CD1c-positive myeloid dendritic cell (primary cell): ENCODE data around the gene CCDC74B.
A peak's percentile ranks its signal among the peaks of the same experiment; 100 is the strongest.
"Not testable (repeated sequence)": the region's sequence is repeated elsewhere in the genome, so short reads cannot be mapped to it uniquely, and the experiment has no call there.

Experiments used
- DNase-seq: peaks from one replicate; pipeline ENCODE4 v3.0.0-alpha.2; 2016; ENCODE audit errors: extremely low spot score

CCDC74B gene

GRCh38 chr2:130166611-130167010, 21.7 kb upstream of the CCDC74B start:
- not testable (repeated sequence) for DNase-seq

- no peak for DNase-seq
Observed at GRCh38 chr2:130165293-130166016, 20.5 kb upstream of the CCDC74B start.

GRCh38 chr2:130162968-130163367, 18.1 kb upstream of the CCDC74B start:
- no peak for DNase-seq

DNA sequence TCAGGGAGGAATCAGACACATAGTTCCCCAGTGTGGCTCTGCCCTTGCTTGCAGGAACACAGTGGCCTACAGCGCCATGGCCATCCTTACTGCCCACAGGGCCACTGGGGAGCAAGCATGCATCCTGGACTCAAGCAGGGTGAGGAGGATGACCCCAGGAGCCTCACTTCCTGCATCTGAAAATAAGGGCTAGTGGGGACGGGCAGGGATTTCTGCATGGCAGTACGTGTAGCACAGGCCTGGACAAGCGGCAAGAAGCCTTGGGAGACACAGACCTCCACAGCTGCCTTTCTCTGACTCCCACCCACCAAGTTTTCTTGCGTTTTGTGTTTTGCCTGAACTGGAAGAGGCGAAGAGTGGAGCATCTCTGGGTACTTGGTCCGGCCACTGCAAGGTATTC, 17.6 kb upstream of the CCDC74B start:
- DNase-seq: not testable (repeated sequence)

DNA sequence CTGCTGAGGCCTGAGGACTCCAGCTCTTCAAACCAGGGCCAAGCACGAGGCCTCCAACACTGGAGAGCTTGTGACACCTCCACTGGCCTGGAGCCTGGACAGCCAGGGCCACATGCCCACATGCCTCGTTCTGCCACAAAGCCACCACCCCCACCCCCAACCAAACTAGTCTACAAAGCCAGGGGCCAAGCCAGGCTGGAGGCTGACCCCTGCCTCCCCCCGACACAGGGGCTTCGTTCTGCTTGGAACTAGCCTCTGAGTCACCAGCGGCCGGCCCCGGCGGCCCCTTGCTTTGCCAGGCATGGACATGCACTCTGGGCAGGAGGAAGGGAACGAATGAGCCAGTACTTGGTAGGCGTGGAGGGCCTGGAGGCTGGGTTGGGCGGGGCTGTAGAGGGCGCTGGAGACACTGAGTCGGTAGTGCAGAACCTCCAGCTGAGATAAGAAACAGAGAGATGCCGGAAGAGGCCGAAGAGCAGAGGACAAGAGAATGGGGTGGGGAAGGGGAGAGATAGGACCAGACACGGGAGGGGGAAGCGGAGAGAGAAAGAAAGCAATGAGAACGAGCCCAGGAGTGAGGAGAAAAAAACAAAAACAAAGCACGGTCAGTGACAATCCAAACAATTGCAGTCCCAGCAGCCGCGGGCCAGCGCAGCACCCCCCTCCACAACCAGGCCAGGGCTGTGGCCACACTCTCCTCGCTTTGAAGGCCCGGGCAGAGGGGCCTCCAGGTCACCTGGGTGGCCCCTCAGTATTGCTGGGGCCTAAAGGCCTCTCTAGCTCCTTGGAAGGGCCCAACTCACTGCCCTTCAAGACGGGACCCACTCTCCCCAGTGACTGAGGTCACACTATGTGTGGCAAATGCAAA, 16.2 kb upstream of the CCDC74B start:
- DNase-seq: not testable (repeated sequence)

- DNase-seq: no peak
Observed at GRCh38 chr2:130160131-130160530, 15.2 kb upstream of the CCDC74B start.

DNA sequence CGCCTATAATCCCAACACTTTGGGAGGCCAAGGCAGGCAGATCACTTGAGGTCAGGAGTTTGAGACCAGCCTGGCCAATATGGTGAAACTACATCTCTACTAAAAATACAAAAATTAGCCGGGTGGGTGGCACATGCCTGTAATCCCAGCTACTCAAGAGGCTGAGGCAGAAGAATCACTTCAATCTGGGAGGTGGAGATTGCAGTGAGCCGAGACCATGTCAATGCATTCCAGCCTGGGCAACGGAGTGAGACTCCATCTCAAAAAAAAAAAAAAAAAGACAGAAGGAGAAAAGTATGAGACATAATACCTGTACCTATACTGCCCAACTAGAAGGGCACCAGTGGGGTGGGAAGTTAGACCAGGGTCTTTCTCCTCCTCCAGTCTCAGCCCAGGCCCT, 14.5 kb upstream of the CCDC74B start:
- not testable (repeated sequence) for DNase-seq

- no peak for DNase-seq
Observed at GRCh38 chr2:130158631-130159030, 13.7 kb upstream of the CCDC74B start.

GRCh38 chr2:130157825-130158514, 13.1 kb upstream of the CCDC74B start:
- peak; percentile 58 for DNase-seq

- not testable (repeated sequence) for DNase-seq
Observed at GRCh38 chr2:130157354-130157753, 12.4 kb upstream of the CCDC74B start.

DNA sequence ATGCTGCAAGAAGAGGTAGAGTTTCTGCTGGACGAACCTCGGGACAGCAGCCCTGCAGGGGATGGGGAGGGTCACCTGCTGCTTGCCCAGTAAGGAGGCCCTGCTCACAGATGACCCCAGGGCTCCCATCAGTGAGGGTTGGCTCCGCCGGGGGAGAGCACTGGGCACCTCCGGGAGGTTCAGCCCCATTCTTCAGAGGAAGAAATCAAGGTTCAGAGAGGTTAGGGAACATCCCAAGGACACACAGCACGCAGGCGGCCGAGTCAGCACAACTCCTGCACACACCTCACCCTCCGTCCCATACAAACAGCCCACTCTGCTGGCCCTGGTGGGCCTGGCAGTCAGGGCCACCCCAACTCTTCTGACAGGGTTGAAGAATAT, 11.7 kb upstream of the CCDC74B start:
- no peak for DNase-seq

GRCh38 chr2:130155956-130156623, 11.2 kb upstream of the CCDC74B start:
- DNase-seq: not testable (repeated sequence)

DNA sequence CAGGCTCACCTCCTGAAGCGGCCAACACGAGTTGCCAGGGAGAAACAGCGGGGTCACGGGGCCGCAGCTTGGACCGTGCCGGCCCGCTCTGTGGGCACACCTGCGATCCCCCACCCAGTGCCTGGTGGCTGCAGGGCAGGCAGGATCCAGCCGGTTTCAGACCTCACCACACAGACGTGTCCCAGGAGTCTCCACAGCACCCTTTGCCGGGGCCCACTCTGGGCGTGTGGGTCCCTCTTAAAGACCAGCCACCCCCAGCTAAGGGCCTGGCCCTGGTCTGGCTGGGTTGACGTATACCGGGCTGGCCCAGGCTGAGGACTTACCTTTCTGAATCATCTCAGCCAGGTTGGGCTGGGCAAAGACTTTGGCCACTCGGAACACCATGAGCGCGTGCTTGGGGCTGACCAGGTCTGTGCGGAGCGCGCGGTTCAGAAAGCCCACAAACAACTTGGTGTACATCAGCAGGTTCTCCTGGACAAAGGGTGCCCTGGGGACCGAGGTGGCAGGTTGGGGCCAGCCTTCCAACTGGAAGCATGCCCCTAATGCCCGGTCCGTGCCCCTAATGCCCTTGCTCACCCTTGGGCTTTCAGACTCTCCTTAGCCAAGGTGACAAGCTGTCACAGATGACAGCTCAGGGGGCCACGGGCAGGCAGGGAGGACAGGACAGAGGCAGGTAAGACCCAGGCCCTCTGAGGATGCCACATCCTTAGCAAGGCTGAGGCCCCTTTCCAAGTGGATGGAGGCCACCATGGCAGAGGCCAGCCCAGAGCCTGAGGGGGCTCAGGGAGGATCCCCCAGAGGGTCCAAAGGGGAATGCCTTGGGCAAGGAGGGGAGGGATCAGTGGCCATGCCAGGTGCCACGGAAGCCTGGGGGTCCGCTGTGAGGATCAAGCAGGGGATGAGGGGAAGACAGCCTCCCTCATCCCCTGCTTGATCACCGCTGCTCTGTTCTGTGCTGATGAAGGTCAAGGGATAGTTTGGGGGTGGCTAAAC, 10.2 kb upstream of the CCDC74B start:
- no peak for DNase-seq

DNA sequence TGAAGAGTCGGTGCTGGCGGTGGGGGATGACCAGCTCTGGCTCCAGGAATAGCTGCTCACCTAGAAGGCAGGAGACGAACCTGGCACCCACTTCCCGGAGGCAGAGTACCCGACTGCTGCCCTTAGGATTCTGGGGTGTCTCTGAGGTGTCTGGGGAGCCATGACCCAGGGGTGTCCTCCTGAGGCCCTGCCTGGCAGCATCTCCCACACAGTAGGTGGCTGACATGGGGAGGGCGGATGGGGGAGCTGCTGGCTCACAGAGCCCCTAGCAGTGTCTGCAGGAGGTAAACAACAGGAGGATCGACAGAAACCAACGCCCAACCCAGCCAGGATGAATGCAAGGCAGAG, 9.5 kb upstream of the CCDC74B start:
- not testable (repeated sequence) for DNase-seq

DNA sequence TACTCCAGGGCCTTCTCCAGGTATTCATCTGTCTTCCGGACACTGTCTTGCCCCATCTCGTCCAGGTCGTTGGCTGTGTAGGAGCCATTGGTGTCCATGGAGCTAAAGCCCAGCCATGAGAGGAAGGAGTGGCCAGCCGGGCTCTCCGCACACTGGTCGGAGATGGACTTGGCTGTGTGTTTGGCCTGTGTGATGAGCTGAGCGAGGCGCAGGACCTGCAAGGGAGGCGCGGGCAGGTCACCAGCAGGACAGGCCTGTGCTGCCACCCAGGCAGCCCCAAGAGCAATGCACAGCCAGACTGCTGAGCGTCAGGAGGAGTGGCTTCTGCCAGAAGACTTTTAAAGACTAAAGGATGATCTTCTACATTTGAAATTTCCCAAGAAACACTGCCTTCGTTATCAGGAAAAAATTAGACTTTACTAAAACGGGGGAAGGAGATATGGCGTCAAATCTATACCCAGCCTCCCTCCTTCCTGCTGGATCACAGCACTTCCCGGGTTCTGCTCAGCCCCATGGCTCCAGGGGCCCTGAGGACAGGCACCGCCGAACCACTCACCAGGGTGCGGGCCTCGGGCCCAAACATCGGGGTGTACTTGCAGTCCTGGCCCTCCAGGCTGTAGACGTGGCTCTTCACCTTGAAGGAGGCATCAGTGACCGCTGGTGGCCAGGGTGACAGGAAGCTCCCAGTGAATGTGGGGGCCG, 9.0 kb upstream of the CCDC74B start:
- not testable (repeated sequence) for DNase-seq

- no peak for DNase-seq
Observed at GRCh38 chr2:130152816-130153595, 8.1 kb upstream of the CCDC74B start.

DNA sequence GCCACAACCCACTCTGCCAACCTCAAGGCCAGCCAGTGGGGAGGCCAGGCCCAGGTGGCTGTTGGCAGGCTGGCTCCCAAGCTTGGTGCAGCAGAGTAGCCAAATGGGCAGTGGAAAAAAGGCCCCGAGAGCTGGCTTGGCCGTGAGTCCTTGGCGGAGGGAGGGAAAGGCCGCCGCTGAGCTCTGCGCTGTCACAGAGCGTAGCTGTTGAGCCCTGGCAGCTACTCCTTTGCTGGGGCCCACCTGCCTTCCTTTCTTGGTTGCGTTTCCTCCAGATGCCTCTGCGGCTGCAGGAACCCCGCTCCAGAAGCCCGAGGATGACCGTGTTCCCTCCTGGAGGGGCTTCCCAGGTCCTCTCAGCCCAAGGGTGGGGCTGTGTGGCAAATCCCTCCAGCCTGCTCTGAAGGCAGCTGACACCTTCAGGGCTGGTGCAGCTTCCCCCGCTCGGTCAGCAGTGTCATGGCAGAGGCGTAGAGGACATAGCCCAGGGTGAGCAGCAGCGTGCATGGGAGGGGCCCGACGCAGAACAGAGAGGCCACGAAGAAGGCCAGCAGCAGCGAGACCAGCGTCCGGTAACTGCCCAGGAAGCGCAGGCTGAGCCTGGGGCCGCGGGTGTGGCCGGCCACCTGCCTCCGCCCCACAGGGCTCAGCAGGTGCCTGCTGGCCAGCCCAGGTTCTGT, 7.4 kb upstream of the CCDC74B start:
- not testable (repeated sequence) for DNase-seq

DNA sequence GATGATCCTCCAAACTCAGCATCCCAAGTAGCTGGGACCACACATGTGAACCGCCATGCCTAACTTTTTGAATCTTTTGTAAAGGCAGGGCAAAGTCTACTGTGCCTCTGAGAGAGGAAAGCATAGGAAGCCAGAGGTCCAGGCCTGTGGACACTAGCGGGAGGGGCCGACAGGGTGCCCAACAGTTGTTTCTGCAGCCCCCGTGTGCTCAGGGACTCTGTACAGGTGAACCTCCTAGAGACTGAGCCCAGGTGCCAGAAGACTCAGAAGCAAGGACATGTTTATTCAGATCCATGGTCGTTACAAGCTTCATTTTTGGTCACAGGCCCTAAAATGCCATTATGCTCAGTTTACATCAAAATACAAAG, 6.2 kb upstream of the CCDC74B start:
- not testable (repeated sequence) for DNase-seq
